Forelimb muscle (tissue), 1 donor: ENCODE measurements around the gene TCERG1L. TPM values are rescaled to one million over a fixed set of nuclear protein-coding genes. Genes with fewer than 3 reads are reported as not detected.

Experiments
- DNase-seq: peaks from one replicate; pipeline ENCODE4 v3.0.0-alpha.2; 2013; ENCODE audit warnings: low read depth
- polyA plus RNA-seq: library from polyadenylated mRNA; unstranded; fragments of 120-200 nt; gene quantifications from one replicate; pipeline ENCODE4 v1.2.1, GENCODE V29; 2013; ENCODE audit not compliant: insufficient read length

TCERG1L gene
- polyA plus RNA-seq, 1 donor: 0.22 TPM

DNA sequence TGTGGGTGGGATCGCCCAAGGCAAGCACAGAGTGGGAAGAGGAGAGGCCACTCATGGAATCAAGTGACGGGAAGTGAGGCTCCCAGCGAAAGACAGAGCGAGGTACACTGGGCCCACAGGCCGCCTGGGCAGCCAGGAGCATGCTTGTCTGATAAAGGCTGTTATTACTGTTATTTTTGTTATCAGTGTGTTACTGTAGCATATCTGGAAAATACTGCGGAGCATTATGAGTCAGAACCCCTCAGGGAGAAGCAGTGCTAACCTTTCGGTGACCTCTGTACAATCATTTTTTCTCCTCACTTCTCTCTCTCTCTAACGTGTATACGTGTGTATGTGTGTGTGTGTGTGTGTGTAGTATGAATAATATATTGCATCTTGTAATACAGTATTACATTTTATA lies 3.8 kb upstream of the TCERG1L start:
- DNase-seq: no peak

DNA sequence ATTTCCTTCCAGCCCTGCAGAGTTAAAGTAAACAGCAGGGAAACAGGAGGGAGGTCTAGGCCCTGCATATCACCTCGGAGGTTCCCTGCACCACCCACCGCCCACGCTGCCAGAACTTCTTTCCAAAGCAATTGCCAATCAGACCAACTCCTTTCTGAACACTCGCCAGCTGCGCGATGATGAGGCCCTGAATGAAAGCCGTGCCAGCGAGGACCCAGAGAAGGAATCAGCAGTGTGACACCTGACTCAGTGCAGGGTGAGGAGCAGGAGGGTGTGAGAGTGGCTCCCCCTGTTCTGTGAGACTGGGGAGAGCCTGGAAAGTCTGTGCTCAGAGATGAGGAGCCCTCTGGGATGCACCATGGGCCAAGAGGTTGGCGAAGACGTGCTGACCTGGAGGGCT lies 3.3 kb upstream of the TCERG1L start:
- DNase-seq: no peak

DNA sequence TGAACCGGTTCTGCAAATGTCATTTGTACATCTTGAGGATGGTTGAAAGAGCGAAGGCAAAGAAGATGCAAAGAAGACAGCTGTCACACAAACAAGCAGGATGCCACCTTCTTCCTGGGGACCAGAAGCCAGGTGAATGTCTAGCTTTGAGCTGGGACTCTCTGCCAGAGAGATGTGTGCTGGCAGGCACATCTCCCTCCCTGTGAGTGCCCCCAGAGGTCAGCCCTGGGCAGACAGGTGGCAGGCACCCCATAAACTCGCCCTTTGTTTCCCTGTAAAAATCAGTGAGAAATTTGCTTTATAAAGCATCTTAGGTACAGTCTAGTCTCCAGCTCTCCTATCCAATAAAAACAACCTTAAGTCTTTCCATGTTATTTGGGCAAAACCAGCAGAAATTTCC lies 2.6 kb upstream of the TCERG1L start:
- DNase-seq: no peak

DNA sequence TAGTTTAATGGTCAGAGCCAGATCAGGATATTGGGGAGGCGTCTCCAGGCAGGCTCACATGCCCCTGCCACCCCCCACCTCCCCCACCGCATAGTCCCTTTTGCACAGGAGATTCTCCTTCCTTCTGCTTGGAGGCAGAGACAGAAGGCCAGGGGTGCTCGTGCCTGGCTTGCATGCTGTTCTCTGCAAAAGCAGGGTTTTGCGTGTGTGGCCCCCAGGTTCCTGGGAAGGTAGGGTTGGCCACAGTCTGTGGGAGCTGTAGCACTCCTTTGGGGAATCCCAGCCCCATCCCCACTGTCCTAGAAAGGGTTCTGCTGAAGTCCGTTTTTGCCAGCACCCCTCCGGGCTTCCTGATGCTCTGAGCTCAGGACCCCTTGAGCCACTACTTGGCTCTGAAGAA lies 1.9 kb upstream of the TCERG1L start:
- no peak for DNase-seq

DNA sequence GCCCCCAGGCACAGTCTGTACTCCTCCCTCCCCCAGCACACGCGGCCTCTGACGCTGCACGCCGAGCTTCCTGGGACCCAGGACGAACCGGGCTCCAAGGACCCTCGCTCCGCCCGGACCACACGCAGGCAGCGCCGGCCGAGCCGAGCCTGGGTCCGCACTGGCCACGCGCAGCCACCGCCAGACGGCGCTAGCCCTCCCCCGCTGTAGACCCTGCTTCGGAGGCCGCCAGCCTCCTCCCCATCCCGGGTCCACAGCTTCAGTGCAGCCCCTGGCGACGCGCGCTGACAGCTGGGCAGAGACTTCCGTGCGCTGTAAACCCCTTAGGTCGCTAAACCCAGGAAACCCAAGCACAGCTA lies 936 bp upstream of the TCERG1L start:
- DNase-seq: no peak

DNA sequence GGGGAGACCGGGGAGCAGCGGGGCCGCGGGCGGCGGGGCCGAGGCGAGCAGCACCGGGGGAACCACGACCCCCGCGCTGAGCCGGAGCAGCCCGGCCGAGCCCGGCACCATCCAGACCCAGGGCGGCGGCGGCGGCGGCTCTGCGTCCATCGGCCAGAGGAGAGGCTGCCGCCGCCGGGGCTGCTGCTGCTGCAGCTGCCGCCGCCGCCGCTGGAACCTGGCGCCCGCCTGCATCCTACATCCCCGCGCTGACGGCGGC lies 190 bp downstream of the TCERG1L start:
- no peak for DNase-seq

DNA sequence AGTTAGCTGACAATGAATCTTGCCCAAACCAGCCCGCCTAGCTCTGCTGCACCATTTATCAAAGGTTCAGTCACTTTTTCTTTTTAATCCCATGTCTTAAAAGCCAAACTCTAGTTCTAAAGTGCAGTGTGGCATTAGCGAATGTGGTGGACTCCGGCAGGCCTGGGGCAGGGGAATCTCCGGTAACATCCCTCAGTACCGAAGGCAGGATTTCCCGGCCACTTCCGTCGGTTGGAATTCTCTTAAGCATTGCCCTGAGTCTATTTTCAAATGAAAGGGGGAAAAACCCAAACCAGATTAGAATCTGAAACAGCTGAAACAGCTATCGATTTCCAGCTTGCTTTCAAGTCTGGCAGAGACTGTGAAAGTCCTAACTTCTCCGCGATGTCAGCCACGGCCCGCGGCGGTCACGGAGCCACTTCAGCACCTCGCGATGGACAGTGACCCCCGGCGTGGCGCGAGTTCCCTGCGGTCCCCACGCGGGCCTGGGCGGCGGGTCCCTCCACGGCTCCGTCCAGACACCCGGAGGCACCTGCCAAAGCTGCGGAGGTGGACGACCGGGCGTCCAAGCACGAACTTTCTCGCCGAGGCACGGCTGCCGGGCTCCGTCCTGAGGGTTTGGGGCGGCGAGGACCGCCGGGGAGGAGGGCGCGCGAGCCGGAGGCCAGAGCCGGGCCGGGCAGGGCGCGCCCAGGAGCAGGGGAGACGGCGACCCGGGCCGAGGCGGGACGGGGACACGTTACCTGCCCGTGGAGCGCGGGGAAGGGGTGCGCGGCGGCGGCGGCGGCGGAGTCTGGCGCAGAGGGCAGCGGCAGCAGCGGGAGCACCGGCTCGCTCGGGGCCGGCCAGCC lies 745 bp downstream of the TCERG1L start:
- no peak for DNase-seq

DNA sequence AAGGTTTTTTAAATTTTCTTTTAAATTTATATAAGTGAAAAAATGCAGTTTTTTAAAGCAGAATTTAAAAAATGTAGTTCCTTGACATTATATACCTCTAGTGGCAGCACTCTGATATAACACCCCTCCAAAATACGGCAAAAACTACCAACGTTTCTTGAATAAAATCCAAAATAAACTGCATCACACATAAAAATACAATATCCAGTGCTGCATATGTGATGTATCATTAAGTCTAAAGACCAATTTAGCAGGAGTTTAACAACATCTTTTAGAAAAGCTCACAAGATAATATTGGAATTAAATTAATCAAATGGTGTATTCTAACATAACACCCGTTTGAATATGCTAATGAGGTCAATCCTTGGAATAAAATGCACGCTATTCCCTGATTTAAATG lies 1.4 kb downstream of the TCERG1L start:
- DNase-seq: no peak

DNA sequence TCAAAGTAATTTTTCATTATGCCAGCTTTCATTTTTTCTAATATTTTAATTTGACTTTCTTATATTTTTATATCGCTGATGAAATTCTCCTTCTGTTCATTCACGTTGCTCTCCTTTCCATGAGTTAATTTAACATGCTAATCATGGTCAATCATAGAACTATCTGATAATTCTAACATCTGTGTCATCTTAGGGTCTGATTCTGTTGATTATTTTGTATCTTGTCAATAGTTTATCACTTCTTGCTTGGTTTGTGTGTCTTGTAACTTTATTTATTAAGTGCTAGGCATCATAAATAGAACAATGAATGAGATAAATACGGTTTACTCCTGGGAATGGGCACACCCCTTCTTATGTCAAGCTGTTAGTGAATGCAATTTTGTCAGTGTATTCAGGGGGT lies 11.0 kb downstream of the TCERG1L start:
- DNase-seq: no peak

DNA sequence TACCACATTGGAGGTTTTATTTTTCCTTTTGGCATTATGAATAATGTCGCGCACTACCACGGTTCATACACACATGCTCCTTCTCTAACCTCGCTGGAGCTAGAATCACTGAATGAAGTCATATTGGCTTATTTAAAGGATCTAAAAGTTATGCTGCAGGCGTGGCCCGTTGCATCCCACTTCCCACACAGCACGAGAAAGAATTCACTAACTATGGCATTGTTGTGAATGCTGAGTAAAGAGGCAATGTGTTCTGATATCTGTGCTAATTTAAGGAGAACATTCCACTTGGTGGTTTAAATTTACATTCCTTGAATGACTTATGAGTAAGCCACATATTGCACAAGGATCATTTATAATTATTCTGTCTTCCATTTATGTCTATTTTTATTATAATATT lies 20.7 kb downstream of the TCERG1L start:
- no peak for DNase-seq

DNA sequence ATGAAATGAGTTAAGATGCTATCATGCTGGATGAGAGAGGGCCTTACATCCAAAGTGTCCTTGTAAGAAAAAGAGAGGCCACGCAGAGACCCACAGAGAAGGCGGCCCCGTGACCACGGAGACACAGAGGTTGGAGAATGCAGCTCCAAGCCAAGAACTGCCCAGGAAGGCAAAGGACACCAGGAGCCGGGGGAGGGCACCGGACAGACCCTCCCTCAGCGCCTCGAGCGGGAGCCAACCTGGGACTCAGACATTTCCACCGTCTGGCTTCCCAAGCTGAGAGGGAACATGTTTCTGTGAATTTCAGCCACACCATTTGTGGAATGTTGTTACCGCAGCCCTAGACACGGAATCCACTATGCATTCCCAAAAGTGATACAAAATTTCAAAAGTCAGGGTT lies 22.9 kb downstream of the TCERG1L start:
- DNase-seq: no peak

DNA sequence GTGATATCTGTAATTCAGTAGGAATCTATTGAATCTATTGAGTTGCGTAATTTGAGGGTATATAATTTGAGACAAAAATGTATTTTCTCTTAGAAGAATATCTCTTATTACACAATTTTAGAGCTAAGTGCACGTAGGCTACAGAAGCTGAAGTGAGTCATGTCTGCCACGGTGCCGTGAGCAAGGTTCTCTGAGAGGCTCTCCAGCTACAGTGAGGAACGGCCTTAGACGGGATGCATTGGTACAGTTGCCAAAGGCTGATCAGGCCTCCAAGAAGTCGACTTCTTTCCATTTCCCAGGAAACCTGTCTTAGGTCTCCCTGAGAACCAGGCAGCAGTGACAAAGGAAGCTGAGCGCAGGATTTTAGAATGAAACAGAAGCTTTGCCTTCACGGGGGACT lies 28.6 kb downstream of the TCERG1L start:
- DNase-seq: no peak

DNA sequence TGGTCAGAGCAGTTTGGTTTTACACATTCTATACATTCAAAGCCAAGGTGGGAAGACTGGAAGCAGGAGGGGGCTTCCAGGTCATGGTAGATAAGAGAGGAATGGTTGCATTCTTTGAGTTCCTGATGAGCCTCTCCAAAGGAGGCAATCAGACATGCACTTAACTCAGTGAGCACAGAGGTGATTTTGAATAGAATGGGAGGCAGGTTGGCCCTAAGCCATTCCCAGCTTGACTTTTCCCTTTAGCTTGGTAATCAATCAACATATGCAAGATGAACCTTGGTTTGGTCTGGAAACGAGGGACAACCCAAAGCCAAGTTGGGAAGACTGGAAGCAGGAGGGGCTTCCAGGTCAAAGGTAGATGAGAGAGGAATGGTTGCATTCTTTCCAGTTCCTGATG lies 31.4 kb downstream of the TCERG1L start:
- no peak for DNase-seq

DNA sequence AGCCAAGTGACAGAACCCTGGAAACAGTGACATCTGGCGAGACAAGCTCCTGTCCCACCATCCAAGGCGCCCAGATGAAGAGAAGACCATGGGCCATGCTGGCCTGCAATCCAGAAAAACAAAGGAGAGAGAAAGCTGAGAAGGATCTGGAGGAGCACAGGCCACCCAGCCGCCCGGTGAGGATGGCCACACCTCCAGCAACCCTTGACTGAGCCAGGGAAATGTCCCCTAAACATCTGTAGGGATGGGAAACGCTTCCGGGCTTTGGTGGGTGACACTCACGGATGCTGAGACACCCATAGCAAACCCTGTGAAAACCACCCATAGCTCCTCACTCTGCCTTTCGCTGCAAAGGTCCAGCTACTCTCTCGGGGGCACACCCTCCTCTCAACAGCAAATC lies 32.0 kb downstream of the TCERG1L start:
- no peak for DNase-seq

DNA sequence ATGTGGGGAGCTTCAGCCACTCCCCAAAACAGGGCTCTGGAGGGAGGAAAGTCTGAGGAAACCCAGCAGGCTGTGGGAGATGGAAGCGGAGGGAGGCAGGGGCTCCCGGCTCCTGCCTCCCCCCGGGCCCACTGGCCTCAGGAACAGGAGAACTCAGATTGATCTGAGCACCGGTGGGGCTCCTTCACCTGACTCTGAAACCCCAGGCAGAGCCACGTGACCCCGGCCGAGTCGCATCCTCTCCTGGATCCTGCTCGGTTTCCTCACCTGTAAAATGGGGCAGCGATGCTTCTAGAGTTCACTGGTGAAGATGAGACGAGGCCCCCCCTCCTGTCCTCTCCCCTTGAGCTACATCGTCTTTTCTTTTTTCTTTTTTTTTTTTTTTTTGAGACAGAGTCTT lies 33.6 kb downstream of the TCERG1L start:
- DNase-seq: no peak

DNA sequence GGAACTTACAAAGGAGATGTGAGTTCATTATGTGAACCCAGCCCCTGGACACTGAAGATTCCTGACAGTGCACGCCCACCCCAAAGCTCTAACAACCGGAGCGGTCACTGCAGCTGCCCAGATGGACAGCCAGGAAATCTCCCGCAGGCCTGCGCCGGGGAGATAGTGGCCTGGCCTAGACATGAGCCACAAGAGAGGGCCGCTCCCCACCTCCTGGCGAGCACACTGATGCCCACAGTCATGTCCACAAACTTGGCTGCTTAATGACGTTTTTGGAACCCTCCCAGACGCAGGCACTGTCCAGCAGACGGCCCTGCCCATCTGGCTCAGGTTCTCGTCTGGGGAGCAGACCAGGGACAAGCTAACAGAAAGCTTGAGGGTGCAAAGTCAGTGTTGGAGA lies 34.2 kb downstream of the TCERG1L start:
- no peak for DNase-seq

DNA sequence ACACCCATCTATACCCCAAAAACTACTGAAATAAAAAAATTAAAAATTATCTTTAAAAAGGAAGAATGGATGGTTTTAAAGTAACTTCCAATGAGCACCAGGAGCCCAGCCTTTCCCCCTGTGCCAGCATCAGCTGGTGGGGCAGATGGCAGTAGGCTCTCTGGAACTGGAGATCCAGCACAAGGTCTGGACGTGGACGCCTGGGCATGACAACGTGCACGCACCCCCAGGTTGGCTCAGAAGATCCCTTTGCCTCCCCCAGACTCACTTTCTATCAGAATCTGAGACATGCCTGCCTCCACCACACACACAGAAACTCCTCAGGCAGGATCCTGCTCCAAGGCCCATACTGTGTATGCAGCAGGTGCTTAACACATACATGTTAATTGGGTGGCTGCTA lies 35.8 kb downstream of the TCERG1L start:
- no peak for DNase-seq

DNA sequence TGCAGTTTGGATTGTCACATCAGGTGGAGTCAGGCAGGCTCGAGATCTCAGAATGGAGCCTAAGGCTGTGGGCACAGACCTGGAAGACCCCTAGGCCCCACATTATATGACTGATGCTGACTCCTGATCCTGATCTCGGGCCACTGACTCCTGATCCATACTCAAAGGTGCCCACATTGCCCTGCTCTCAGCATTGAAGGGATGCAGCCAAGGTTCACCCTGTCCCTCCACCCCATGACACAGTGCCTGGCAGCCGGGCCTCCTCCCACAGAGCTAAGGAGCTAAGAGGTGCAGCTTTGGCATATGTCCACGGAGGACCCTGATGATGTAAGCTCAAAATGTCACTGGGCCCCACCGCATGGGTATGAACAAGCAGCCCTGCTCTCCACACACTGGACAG lies 36.6 kb downstream of the TCERG1L start:
- DNase-seq: no peak

DNA sequence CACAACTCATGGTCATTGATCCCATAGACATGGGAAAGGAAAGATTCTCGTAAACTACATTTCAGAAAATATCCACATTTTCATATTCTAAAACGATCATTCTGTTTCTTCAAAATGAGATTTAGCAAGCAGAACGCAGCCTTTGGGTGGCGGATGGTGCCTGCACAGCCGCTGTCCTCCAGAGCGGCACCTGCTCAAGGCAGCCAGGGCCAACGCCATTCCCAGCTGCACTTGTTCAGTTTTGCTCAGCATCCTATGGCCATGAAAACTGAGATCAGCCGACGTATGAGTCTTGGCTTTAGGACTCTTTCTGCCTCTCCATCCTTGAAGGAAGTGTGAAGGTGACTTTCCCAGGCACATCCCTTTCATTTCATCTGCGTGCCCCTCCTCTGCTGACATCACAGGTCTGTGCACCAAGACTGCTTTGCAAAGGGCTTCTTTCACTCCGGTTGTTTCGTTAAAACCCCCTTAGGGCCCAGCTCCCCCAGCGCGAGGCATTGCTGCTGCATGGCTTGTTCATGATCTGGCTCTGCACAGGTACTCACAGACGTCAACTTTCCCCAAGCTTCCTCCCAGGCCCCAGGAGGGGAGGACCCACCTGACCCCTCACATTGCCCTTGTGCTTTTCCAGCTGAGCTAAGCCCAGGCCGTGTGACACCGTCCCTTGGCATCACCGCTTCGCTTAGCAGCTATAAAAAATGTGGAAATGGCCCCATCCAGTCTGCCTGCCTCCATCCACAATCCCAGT lies 37.2 kb downstream of the TCERG1L start:
- DNase-seq: no peak

DNA sequence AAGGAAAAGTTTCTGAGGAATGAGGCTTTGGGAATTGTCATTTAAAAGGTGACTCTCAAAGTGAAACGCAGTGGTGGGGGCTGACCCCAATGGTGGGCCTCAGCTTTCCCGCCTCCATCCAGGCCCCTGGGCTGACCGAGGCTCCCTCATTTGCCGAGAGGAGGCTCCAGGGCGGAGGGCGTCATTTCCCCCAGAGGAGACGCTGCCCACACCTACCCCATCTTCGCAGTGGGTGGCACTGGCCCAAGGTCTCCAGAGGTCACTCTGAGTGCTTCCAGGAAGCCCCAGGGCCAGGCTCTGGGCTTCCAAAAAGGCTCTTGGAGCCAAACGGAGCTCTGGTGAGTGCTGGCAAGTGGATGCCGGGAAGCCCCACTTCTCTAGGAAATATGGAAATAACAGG lies 38.0 kb downstream of the TCERG1L start:
- no peak for DNase-seq

DNA sequence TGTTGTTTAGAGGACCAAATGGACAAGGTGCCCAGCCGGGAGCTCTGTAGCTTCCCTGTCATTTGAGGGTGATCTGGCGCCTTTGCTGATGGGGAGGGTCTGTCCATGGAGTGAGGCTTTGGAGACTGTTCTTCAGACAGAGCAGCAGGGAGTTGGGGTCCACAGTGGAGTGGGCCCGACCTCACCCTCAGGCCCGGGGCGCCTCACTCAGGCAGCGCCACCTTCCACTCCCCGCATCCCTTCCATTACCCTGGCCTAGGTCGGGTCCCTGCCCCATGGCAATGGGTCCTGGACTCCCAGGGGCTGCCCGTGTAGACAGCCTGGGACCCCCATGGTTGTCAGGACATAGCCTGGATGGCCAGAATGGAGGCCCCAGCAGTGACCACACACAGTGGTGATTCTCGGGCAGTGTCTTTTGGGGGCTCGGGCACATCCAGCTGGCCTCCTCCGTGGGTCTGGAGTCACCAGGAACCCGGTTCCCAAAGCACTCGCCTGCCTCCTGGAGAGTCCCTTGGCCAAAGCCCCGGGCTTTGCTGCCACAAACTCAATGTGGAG lies 38.5 kb downstream of the TCERG1L start:
- DNase-seq: no peak

DNA sequence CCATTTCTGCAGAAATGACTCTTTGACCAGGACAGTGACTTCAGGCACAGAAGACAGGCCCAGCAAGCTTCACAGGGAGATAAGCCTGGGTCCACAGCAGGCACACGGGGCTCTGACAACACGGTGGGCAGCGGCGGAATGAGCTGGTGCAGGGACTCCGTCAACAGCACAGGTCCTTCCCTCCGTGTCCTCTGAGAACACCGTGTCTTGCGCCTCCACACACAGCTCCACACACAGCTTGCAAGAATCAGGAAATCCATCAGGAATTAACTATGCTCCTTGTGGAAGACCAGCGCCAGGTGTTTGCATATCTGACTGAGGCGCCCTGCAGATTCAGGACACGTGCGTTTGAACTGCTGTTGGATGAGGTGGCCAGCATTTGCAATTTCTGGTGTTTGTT lies 39.6 kb downstream of the TCERG1L start:
- no peak for DNase-seq

DNA sequence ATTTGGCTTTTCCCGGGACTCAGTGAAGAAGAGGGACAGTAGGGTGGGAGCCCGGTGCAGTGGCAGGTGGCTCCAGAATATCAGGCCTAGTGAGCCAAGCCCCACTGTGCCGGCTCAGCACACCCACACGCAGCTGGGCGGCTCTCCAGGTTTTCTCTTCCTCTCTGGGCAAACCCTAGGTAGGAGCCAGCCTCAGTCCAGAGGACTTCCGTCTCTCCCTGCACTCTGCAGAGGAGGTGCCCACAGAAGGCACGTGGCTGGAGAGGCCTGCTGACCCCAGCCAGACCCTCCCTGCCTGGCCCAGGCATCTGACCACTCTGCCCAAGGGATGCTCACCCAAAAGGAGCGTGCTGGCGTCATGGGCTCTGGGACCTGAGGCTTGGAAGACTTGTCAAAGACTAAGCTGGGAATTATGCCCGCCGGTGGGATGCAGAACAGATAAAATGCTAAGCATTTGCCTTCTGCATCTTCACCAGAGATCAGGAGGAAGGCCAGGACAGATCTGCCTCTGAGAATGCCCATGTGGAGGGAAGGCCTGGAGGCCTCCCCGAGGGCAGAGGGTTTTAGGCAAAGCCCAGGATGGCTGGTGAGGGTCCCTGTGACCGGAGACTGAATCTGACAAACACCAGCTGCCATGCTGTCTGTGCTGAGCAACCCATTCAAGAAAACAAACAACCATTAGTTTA lies 40.2 kb downstream of the TCERG1L start:
- DNase-seq: no peak
